ENCODE results near the gene FADS1.

Gene FADS1

GRCh38 chr11:61841636-61842527 lies 25.1 kb upstream of the FADS1 start:
- H3K27ac ChIP-seq = no peak overlapping the region
- TF ChIP-seq CTCF (conservative IDR thresholded peaks at IDR 0.05) = no peak

- no peak for TF ChIP-seq CTCF (conservative IDR thresholded peaks at IDR 0.05)
- H3K27ac ChIP-seq = no peak overlapping the region
Measured at GRCh38 chr11:61840371-61840770, 23.6 kb upstream of the FADS1 start.

- no peak for TF ChIP-seq CTCF (conservative IDR thresholded peaks at IDR 0.05)
- no peak overlapping the region for H3K27ac ChIP-seq
Measured at GRCh38 chr11:61839742-61840141, 22.9 kb upstream of the FADS1 start.

GRCh38 chr11:61838921-61839320 lies 22.1 kb upstream of the FADS1 start:
- TF ChIP-seq CTCF (conservative IDR thresholded peaks at IDR 0.05) = no peak

GRCh38 chr11:61838501-61838900 lies 21.7 kb upstream of the FADS1 start:
- no peak overlapping the region for H3K27ac ChIP-seq
- no peak for TF ChIP-seq CTCF (conservative IDR thresholded peaks at IDR 0.05)

More at GRCh38 chr11:61838921-61839320, 22.1 kb upstream of the FADS1 start:
- H3K27ac ChIP-seq = no peak overlapping the region

GRCh38 chr11:61837411-61838005 lies 20.7 kb upstream of the FADS1 start:
- H3K27ac ChIP-seq = no peak overlapping the region
- no peak for TF ChIP-seq CTCF (conservative IDR thresholded peaks at IDR 0.05)

GRCh38 chr11:61836193-61836592 lies 19.4 kb upstream of the FADS1 start:
- no peak for TF ChIP-seq CTCF (conservative IDR thresholded peaks at IDR 0.05)
- no peak overlapping the region for H3K27ac ChIP-seq

Measured in VCaP (cell line).